HG02678 (cell line): Measurements from ENCODE around the gene TTC36.
"Not testable (repeated sequence)": the region's sequence is repeated elsewhere in the genome, so short reads cannot be mapped to it uniquely, and the experiment has no call there.

Experiments
- ATAC-seq: cut with Tn5 transposase; IDR thresholded peaks from one replicate; pipeline ENCODE4 v1.9.1; 2021; ENCODE audit warnings: mild to moderate bottlenecking, moderate library complexity; ENCODE audit not compliant: unreplicated experiment

Gene TTC36

DNA sequence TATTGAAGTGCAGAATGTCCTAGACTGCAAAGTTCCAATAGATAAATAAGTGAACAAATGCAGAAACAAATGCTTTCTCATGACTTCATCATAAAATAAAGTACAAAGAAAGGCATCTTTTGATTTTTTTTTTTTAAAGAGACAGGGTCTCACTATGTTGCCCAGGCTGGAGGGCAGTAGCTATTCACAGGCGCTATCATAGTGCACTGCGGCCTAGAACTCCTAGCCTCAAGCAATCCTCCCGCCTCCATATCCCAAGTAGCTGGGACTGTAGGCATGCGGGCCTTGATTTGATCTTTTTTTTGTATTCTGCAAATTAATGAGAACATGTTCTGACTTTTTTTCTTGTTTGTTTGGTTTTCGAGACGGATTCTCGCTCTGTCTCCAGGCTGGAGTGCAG is 47.4 kb downstream of the TTC36 start:
- no peak for ATAC-seq

DNA sequence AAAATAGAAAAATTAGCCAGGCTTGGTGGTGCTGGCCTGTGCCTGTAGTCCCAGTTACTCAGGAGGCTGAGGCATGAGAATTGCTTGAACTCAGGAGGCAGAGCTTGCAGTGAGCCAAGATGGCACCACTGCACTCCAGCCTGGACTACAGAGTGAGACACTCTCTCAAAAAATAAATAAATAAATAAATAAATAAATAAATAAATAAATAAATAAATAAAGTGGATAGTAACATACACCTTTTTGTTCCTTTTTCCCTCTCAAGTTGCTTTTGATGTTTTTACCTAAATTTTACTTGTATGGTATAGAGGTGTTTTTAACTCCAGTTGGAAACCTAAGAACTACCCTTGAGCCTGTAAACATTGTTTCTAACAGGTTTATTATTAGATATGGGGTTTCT is 50.7 kb downstream of the TTC36 start:
- ATAC-seq = not testable (repeated sequence)
